ENCODE data around the gene CLEC7A.

Gene CLEC7A

DNA sequence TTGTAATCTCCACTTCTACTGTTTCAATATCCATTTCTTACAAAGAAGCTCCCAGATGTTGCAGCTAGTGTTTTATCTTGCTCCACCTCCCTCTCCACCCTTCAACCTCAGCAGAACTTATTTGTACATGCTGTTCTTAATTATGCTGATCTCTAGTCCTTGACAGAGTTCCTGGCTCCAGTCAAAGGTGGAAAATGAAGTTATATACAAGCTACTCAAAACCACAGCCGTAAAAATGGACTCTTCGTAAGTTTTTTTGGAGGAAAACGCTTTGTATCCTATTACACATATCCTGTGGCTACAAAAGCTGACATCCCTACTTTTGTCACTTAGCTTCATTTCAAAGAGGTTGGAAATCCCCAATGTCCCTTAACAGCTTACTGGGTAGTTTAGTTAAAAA lies 32.5 kb downstream of the CLEC7A start:
- peaks cover 8 to 19% of the 10 kb centered on the region in 2 donors for H3K27me3 Mint-ChIP-seq
- no peaks in the 10 kb centered on the region for H3K9me3 Mint-ChIP-seq
- no peak for ATAC-seq (replicated peaks)
- H3K4me3 Mint-ChIP-seq: no peak overlapping the region
- DNase-seq: no peak
- no peak overlapping the region for H3K27ac Mint-ChIP-seq
- H3K36me3 Mint-ChIP-seq (ENCODE audit: insufficient read depth): no peaks in the 10 kb centered on the region
- peaks cover 0 to 2% of the 10 kb centered on the region in 2 donors for H3K4me1 Mint-ChIP-seq (ENCODE audit: low read depth in 2 of 2)

- Mint-ChIP-seq H3K27ac (no peak overlapping the region), H3K9me3 (no peaks in the 10 kb centered on the region), H3K36me3 (ENCODE audit: insufficient read depth) (no peaks in the 10 kb centered on the region), H3K27me3 (peaks cover 3% of the 10 kb centered on the region in 2 donors), H3K4me3 (no peak overlapping the region), H3K4me1 (ENCODE audit: low read depth in 2 of 2) (no peaks in the 10 kb centered on the region)
- DNase-seq: no peak
- ATAC-seq (replicated peaks): no peak
Measured at GRCh38 chr12:10095971-10096370, 34.0 kb downstream of the CLEC7A start.

DNA sequence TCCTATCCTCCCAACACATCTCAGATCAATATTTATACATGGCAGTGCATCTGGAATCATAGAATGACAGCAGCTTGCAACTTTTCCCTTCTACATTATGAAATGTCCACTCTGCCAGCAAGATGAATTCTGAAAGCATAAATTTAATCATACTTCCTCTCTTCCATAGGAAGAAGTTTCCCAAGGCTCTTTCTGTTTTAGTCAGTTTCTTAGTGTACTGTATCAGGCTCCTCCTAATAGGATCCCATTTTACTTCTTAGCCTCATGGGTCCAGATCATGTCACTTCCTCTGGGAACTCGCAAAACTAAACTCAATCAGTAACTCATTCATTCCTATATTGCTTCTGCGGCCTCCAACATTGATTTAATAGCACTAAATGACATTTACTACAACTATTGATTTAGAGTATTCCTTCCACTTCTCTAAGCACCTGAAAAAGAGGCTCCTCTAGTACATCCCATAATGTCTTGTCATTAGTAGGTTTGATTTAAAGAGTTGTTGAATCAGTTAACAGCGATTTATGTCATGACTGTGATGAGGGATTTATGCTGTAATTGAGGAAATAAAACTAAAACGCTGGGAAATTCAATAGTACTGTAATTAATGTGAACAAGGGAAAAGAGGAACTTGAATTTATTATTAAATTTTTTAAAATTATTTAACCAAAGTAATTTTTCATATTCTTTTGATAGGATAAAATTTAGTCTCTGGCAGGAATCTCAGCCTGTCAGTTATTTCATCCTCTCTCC lies 35.2 kb downstream of the CLEC7A start:
- peaks cover 5 to 12% of the 10 kb centered on the region in 2 donors for H3K27me3 Mint-ChIP-seq
- no peak overlapping the region for H3K27ac Mint-ChIP-seq
- H3K4me3 Mint-ChIP-seq: no peak overlapping the region
- DNase-seq (no peak), ATAC-seq (replicated peaks) (no peak)
- H3K9me3 Mint-ChIP-seq: no peaks in the 10 kb centered on the region
- H3K4me1 Mint-ChIP-seq (ENCODE audit: low read depth in 2 of 2): no peaks in the 10 kb centered on the region
- H3K36me3 Mint-ChIP-seq (ENCODE audit: insufficient read depth): no peaks in the 10 kb centered on the region

DNA sequence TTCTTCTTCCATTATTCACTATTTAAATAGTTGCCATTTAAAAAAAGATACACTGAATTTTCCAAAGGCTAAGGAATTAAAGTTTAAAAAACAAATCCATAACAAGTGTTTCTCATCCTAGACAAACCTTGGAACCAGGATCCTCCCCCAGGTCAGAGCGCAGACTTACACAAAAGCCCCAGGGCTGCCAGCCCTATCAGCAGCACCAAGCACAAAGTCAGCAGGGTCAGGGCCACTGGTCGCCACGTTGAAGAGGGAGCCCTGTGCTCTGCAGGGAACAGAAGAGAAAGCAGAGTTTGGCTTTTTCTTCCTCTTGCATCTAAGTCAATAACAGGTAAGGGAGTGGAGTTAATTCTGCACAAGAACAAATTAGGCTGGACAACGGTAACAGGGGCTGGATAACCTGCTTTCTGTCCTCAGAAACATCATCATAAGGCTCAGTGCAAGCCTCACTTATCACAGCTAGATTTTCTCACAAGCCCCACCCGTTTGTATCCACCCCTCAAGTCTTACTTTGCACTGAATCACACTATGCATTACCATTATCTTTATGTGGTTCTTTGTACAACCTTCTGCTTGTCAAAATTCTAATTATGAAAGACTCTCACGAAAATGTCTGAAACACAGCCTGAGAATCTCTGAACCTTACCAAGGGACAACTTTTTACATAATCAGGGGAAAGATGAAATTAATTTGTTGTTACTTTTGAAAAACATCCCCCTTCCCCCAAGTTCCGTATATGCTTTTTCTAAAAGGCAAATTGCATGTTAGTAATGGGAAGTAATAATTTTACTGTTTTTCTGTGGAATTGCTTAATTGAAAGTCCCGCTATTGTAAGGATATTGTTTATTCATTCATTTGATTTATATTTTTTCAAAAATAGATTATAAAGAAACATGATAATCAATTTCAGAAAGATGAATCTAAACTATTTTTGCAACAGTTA lies 40.8 kb downstream of the CLEC7A start:
- Mint-ChIP-seq H3K27ac (no peak overlapping the region), H3K4me1 (ENCODE audit: low read depth in 2 of 2) (no peaks in the 10 kb centered on the region), H3K4me3 (no peak overlapping the region), H3K27me3 (peaks cover 15 to 31% of the 10 kb centered on the region in 2 donors), H3K9me3 (peaks cover 0 to 2% of the 10 kb centered on the region in 2 donors), H3K36me3 (ENCODE audit: insufficient read depth) (no peaks in the 10 kb centered on the region)
- ATAC-seq (replicated peaks): no peak
- DNase-seq: no peak

DNA sequence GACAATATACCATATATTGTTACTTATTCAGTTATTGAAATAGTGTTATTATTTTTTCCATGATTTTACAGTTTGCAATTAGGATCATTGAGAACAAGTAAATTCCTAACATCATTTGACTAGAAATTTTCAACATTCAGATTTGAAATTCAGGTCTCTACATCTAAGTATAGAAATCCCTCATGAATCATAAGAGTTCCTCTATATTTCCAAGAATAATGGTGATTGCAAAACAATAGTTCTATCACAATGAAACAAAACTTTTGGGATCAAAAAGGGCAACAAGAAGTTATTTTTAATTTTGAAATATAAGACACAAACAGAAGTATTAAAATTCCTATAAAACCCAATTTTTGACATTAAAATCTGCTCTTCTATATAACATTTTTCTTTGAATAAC lies 42.0 kb downstream of the CLEC7A start:
- peaks cover 16 to 31% of the 10 kb centered on the region in 2 donors for H3K27me3 Mint-ChIP-seq
- no peak overlapping the region for H3K4me3 Mint-ChIP-seq

GRCh38 chr12:10086387-10086786 lies 43.6 kb downstream of the CLEC7A start:
- H3K4me3 Mint-ChIP-seq: no peak overlapping the region

More for the DNA sequence above, 42.0 kb downstream of the CLEC7A start:
- Mint-ChIP-seq H3K36me3 (ENCODE audit: insufficient read depth) (no peaks in the 10 kb centered on the region), H3K9me3 (peaks cover 0 to 3% of the 10 kb centered on the region in 2 donors), H3K4me1 (ENCODE audit: low read depth in 2 of 2) (no peaks in the 10 kb centered on the region), H3K27ac (no peak overlapping the region)
- no peak for ATAC-seq (replicated peaks)
- DNase-seq: no peak

GRCh38 chr12:10084733-10085132 lies 45.3 kb downstream of the CLEC7A start:
- Mint-ChIP-seq H3K27me3 (peaks cover 38 to 40% of the 10 kb centered on the region in 2 donors), H3K4me1 (ENCODE audit: low read depth in 2 of 2) (no peaks in the 10 kb centered on the region), H3K9me3 (peaks cover 0 to 3% of the 10 kb centered on the region in 2 donors), H3K36me3 (ENCODE audit: insufficient read depth) (no peaks in the 10 kb centered on the region), H3K27ac (no peak overlapping the region), H3K4me3 (no peak overlapping the region)
- DNase-seq (no peak), ATAC-seq (replicated peaks) (no peak)

More at GRCh38 chr12:10086387-10086786, 43.6 kb downstream of the CLEC7A start:
- peaks cover 0 to 3% of the 10 kb centered on the region in 2 donors for H3K9me3 Mint-ChIP-seq
- ATAC-seq (replicated peaks) (no peak), DNase-seq (no peak)
- peaks cover 32 to 46% of the 10 kb centered on the region in 2 donors for H3K27me3 Mint-ChIP-seq
- H3K27ac Mint-ChIP-seq: no peak overlapping the region
- H3K4me1 Mint-ChIP-seq (ENCODE audit: low read depth in 2 of 2): no peaks in the 10 kb centered on the region
- H3K36me3 Mint-ChIP-seq (ENCODE audit: insufficient read depth): no peaks in the 10 kb centered on the region

DNA sequence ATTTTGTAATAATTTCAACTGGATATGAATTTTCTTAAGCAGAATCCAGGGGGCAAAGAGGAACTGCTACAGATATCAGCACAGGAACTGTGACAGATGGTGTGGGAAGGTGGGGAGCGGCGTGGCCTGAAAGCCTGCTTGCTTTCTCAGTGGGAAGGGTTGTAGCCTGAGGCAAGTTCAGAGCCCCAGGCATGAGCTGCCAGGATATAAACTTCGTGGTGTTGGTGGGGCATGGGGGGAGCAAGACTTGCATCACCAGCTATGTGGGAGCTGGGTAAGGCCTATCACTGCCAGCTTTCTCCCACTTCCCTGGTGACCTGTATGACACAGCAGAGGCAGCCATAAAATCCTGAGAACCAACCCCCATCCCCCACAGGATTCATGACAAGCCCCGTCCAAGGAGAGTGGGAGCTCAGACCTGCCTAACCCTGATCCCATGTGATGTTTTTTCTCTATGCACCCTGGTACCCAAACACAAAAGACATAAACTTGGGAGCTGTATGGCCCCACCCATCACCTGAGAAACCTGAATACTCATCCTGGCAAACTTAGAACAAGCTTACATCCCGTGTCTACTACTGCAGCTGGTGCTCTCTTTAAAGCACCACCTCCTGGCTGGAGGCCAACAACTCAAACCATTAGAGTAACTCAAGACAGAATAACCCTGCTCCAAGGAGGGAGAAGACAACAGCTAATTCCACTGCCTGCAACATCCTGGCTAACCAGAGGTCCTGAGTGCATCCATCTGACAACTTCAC lies 47.7 kb downstream of the CLEC7A start:
- Mint-ChIP-seq H3K4me1 (ENCODE audit: low read depth in 2 of 2) (no peaks in the 10 kb centered on the region), H3K27ac (no peak overlapping the region), H3K36me3 (ENCODE audit: insufficient read depth) (no peaks in the 10 kb centered on the region), H3K4me3 (no peak overlapping the region), H3K9me3 (peaks cover 0 to 3% of the 10 kb centered on the region in 2 donors), H3K27me3 (peaks cover 43 to 49% of the 10 kb centered on the region in 2 donors)
- no peak for DNase-seq
- no peak for ATAC-seq (replicated peaks)

GRCh38 chr12:10075451-10075850 lies 54.5 kb downstream of the CLEC7A start:
- Mint-ChIP-seq H3K4me3 (no peak overlapping the region), H3K27me3 (peaks cover 32 to 43% of the 10 kb centered on the region in 2 donors), H3K9me3 (no peaks in the 10 kb centered on the region), H3K27ac (no peak overlapping the region), H3K4me1 (ENCODE audit: low read depth in 2 of 2) (no peaks in the 10 kb centered on the region), H3K36me3 (ENCODE audit: insufficient read depth) (peaks cover 4% of the 10 kb centered on the region)
- DNase-seq (no peak), ATAC-seq (replicated peaks) (no peak)

- DNase-seq: no peak
- ATAC-seq (replicated peaks): no peak
- Mint-ChIP-seq H3K27me3 (peaks cover 38 to 51% of the 10 kb centered on the region in 2 donors), H3K9me3 (no peaks in the 10 kb centered on the region), H3K4me3 (no peak overlapping the region), H3K27ac (no peak overlapping the region), H3K36me3 (ENCODE audit: insufficient read depth) (peaks cover 4% of the 10 kb centered on the region), H3K4me1 (ENCODE audit: low read depth in 2 of 2) (no peaks in the 10 kb centered on the region)
Measured at GRCh38 chr12:10073261-10073660, 56.7 kb downstream of the CLEC7A start.

DNA sequence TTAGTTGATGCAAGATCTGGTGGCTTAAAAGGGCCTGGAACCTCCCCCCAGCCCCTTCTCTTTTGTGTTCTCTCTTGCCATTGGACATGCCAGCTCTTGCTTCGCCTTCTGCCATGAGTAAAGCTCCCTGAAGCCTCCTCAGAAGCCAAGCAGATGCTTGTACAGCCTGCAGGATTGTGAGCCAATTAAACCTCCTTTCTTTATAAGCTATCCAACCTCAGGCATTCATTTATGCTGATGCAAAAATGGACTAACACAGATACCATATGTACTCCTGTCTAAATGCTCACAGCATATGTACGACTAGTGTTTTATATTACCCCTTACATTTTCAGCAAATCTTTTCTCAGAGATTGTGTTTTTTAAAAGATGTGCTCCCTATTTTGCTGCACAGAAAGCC lies 57.9 kb downstream of the CLEC7A start:
- ATAC-seq (replicated peaks) (no peak), DNase-seq (no peak)
- H3K27me3 Mint-ChIP-seq: peaks cover 37 to 53% of the 10 kb centered on the region in 2 donors
- no peak overlapping the region for H3K4me3 Mint-ChIP-seq
- peaks cover 4% of the 10 kb centered on the region for H3K36me3 Mint-ChIP-seq (ENCODE audit: insufficient read depth)
- H3K4me1 Mint-ChIP-seq (ENCODE audit: low read depth in 2 of 2): no peaks in the 10 kb centered on the region
- no peak overlapping the region for H3K27ac Mint-ChIP-seq
- no peaks in the 10 kb centered on the region for H3K9me3 Mint-ChIP-seq

- peaks cover 37 to 58% of the 10 kb centered on the region in 2 donors for H3K27me3 Mint-ChIP-seq
- H3K4me1 Mint-ChIP-seq (ENCODE audit: low read depth in 2 of 2): no peaks in the 10 kb centered on the region
- no peak overlapping the region for H3K4me3 Mint-ChIP-seq
- no peak overlapping the region for H3K27ac Mint-ChIP-seq
- DNase-seq: no peak
- H3K9me3 Mint-ChIP-seq: no peaks in the 10 kb centered on the region
- no peak for ATAC-seq (replicated peaks)
- peaks cover 4% of the 10 kb centered on the region for H3K36me3 Mint-ChIP-seq (ENCODE audit: insufficient read depth)
Measured at GRCh38 chr12:10070380-10070779, 59.6 kb downstream of the CLEC7A start.

GRCh38 chr12:10069976-10070375 lies 60.0 kb downstream of the CLEC7A start:
- H3K27ac Mint-ChIP-seq: no peak overlapping the region
- ATAC-seq (replicated peaks) (no peak), DNase-seq (no peak)
- peaks cover 38 to 62% of the 10 kb centered on the region in 2 donors for H3K27me3 Mint-ChIP-seq
- peaks cover 4% of the 10 kb centered on the region for H3K36me3 Mint-ChIP-seq (ENCODE audit: insufficient read depth)
- no peaks in the 10 kb centered on the region for H3K9me3 Mint-ChIP-seq
- H3K4me1 Mint-ChIP-seq (ENCODE audit: low read depth in 2 of 2): no peaks in the 10 kb centered on the region
- H3K4me3 Mint-ChIP-seq: no peak overlapping the region
